ENCODE results near the gene VAPA. TPM values are rescaled to one million over a fixed set of nuclear protein-coding genes. Genes with fewer than 3 reads are reported as not detected.

The VAPA gene
- total and polyA plus RNA-seq, 7 experiments from 2014 or later: 109 to 278 (median 164) TPM

DNA sequence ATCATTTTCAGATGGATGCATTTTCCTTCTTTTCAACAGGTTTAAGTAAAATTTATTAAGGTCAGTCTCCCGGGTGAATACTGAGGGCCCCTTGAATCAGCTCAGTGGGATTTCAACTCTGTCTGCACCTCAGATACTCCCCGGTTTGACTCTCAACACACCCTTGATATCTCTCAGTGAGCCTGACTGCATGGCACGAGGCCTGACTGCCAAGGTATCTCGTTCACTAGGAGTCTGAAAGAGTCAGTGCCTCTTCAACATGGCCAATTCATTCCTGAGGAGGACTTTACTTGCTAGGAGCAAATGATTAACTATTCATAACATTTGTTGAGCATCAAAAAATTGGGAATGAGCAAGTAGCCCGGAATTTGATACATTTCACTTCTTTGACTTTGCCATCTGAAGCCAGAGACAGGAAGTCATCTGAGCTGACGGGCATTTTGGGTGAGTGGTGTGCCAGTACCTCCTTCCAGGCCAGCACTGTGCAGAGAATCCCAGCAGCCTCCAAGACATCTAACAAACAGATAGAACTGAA, 81.0 kb downstream of the VAPA start:
- Histone ChIP-seq H3K9me3 (ENCODE audit: control insufficient read depth in 2 of 3, low read length in 3 of 3) (peaks cover 0 to 24% (median 0%) of the 10 kb centered on the region in 3 experiments), H3K4me3 (ENCODE audit: low read length) (no peak overlapping the region), H3K4me1 (ENCODE audit: control insufficient read depth in 2 of 2, insufficient read depth in 2 of 2, low read length in 2 of 2) (no peaks in the 10 kb centered on the region), H3K27me3 (ENCODE audit: control insufficient read depth in 2 of 2, insufficient read depth in 2 of 2, low read length in 2 of 2) (no peaks in the 10 kb centered on the region), H3K36me3 (ENCODE audit: control insufficient read depth in 2 of 3, insufficient read depth in 3 of 3, low read length in 3 of 3) (no peaks in the 10 kb centered on the region), H3K27ac (ENCODE audit: low read depth, low read length) (no peak overlapping the region)
- ChIA-PET POLR2A (no interaction called here), CTCF (no interaction called here)
- Mint-ChIP-seq H3K4me1 (peaks cover 0 to 6% (median 0%) of the 10 kb centered on the region in 7 donors), H3K36me3 (peaks cover 0 to 12% (median 3%) of the 10 kb centered on the region in 5 donors), H3K4me3 (no peak overlapping the region), H3K27ac (no peak overlapping the region), H3K27me3 (peaks cover 0 to 36% (median 30%) of the 10 kb centered on the region in 5 donors), H3K9me3 (peaks cover 12 to 41% (median 18%) of the 10 kb centered on the region in 11 donors)
- no peak for ATAC-seq
- DNase-seq: no peak
- intact Hi-C loops (cut with micrococcal nuclease): no loop called here

DNA sequence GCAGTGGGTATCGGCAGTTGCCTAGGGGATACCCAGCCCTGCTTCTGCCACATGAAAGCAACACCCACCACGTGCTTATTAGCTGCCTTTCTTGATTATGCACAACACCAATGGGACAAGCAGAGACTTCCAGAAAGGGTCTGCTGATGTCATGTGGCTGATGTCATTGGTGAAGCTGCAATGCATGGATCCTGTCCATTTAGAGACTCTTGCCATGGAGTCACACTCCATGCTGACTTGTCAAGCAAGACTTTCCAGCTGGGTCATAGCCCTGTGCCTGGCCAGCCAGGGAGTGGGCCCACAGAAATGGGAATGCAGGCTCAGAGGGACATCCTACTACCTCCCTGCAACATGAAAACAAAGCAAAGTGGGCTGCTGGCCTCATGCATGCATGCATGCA, 81.8 kb downstream of the VAPA start:
- no peaks in the 10 kb centered on the region for H3K36me3 ChIP-seq (ENCODE audit: control insufficient read depth in 2 of 3, insufficient read depth in 3 of 3, low read length in 3 of 3)
- no peak overlapping the region for H3K27ac ChIP-seq (ENCODE audit: low read depth, low read length)
- peaks cover 0 to 6% (median 0%) of the 10 kb centered on the region in 7 donors for H3K4me1 Mint-ChIP-seq
- peak overlapping the region in 1 of 9 donors; percentile 9 for H3K27ac Mint-ChIP-seq
- H3K27me3 Mint-ChIP-seq: peaks cover 3 to 35% (median 26%) of the 10 kb centered on the region in 5 donors
- ATAC-seq (no peak), DNase-seq (no peak)
- peaks cover 0 to 24% (median 0%) of the 10 kb centered on the region in 3 experiments for H3K9me3 ChIP-seq (ENCODE audit: control insufficient read depth in 2 of 3, low read length in 3 of 3)
- no peaks in the 10 kb centered on the region for H3K4me1 ChIP-seq (ENCODE audit: control insufficient read depth in 2 of 2, insufficient read depth in 2 of 2, low read length in 2 of 2)
- peaks cover 12 to 49% (median 23%) of the 10 kb centered on the region in 11 donors for H3K9me3 Mint-ChIP-seq
- intact Hi-C loops (cut with micrococcal nuclease): no loop called here
- ChIA-PET CTCF (no interaction called here), POLR2A (no interaction called here)
- H3K4me3 Mint-ChIP-seq: no peak overlapping the region
- no peaks in the 10 kb centered on the region for H3K27me3 ChIP-seq (ENCODE audit: control insufficient read depth in 2 of 2, insufficient read depth in 2 of 2, low read length in 2 of 2)
- no peak overlapping the region for H3K4me3 ChIP-seq (ENCODE audit: low read length)
- peaks cover 0 to 21% (median 3%) of the 10 kb centered on the region in 5 donors for H3K36me3 Mint-ChIP-seq

- Mint-ChIP-seq H3K36me3 (peaks cover 0 to 21% (median 3%) of the 10 kb centered on the region in 5 donors), H3K27ac (no peak overlapping the region), H3K4me3 (no peak overlapping the region), H3K9me3 (peaks cover 12 to 50% (median 26%) of the 10 kb centered on the region in 11 donors), H3K4me1 (peaks cover 0 to 6% (median 0%) of the 10 kb centered on the region in 7 donors), H3K27me3 (peaks cover 4 to 32% (median 26%) of the 10 kb centered on the region in 5 donors)
- no peaks in the 10 kb centered on the region for H3K36me3 ChIP-seq (ENCODE audit: control insufficient read depth in 2 of 3, insufficient read depth in 3 of 3, low read length in 3 of 3)
- ChIA-PET POLR2A (no interaction called here), CTCF (no interaction called here)
- intact Hi-C loops (cut with micrococcal nuclease): no loop called here
- ATAC-seq (no peak), DNase-seq (no peak)
- no peak overlapping the region for H3K27ac ChIP-seq (ENCODE audit: low read depth, low read length)
- H3K4me1 ChIP-seq (ENCODE audit: control insufficient read depth in 2 of 2, insufficient read depth in 2 of 2, low read length in 2 of 2): no peaks in the 10 kb centered on the region
- no peaks in the 10 kb centered on the region for H3K27me3 ChIP-seq (ENCODE audit: control insufficient read depth in 2 of 2, insufficient read depth in 2 of 2, low read length in 2 of 2)
- H3K9me3 ChIP-seq (ENCODE audit: control insufficient read depth in 2 of 3, low read length in 3 of 3): peaks cover 0 to 24% (median 0%) of the 10 kb centered on the region in 3 experiments
- no peak overlapping the region for H3K4me3 ChIP-seq (ENCODE audit: low read length)
Observed at GRCh38 chr18:9996094-9996493, 82.3 kb downstream of the VAPA start.

DNA sequence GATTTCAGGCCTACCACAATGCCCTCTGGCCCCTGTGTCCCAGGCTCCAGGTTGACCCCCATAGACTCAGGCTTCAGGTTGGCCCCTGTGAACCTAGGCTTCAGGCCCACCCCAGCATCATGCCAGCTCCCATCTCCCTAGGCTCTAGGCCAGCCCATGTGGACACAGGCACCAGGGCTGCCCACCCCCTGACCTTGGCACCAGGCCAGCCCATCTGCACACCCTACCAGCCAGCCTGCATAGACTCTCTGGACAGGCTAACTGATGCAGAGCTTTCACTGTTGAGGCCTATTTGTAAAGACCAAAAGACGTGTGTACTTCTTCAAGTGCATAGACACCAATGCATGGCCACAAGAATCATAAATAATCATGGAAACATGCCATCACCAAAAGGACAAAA, 83.9 kb downstream of the VAPA start:
- Histone ChIP-seq H3K4me1 (ENCODE audit: control insufficient read depth in 2 of 2, insufficient read depth in 2 of 2, low read length in 2 of 2) (no peaks in the 10 kb centered on the region), H3K27ac (ENCODE audit: low read depth, low read length) (no peak overlapping the region), H3K27me3 (ENCODE audit: control insufficient read depth in 2 of 2, insufficient read depth in 2 of 2, low read length in 2 of 2) (no peaks in the 10 kb centered on the region), H3K4me3 (ENCODE audit: low read length) (no peak overlapping the region), H3K36me3 (ENCODE audit: control insufficient read depth in 2 of 3, insufficient read depth in 3 of 3, low read length in 3 of 3) (no peaks in the 10 kb centered on the region), H3K9me3 (ENCODE audit: control insufficient read depth in 2 of 3, low read length in 3 of 3) (peaks cover 0 to 24% (median 0%) of the 10 kb centered on the region in 3 experiments)
- Mint-ChIP-seq H3K4me3 (no peak overlapping the region), H3K27me3 (peaks cover 4 to 18% (median 15%) of the 10 kb centered on the region in 5 donors), H3K36me3 (peaks cover 0 to 21% (median 3%) of the 10 kb centered on the region in 5 donors), H3K27ac (no peak overlapping the region), H3K4me1 (no peaks in the 10 kb centered on the region), H3K9me3 (peaks cover 12 to 50% (median 26%) of the 10 kb centered on the region in 11 donors)
- ChIA-PET POLR2A (no interaction called here), CTCF (no interaction called here)
- ATAC-seq (no peak), DNase-seq (no peak)
- intact Hi-C loops (cut with micrococcal nuclease): no loop called here

- Mint-ChIP-seq H3K36me3 (peaks cover 0 to 21% (median 3%) of the 10 kb centered on the region in 5 donors), H3K4me3 (no peak overlapping the region), H3K27ac (no peak overlapping the region), H3K9me3 (peaks cover 12 to 50% (median 26%) of the 10 kb centered on the region in 11 donors), H3K27me3 (peaks cover 4 to 17% (median 16%) of the 10 kb centered on the region in 5 donors), H3K4me1 (peaks cover 0 to under 1% (median 0%) of the 10 kb centered on the region in 7 donors)
- H3K9me3 ChIP-seq (ENCODE audit: control insufficient read depth in 2 of 3, low read length in 3 of 3): peaks cover 0 to 24% (median 0%) of the 10 kb centered on the region in 3 experiments
- no peak overlapping the region for H3K4me3 ChIP-seq (ENCODE audit: low read length)
- ATAC-seq (no peak), DNase-seq (no peak)
- no peaks in the 10 kb centered on the region for H3K27me3 ChIP-seq (ENCODE audit: control insufficient read depth in 2 of 2, insufficient read depth in 2 of 2, low read length in 2 of 2)
- intact Hi-C loops (cut with micrococcal nuclease): no loop called here
- no peak overlapping the region for H3K27ac ChIP-seq (ENCODE audit: low read depth, low read length)
- ChIA-PET POLR2A (no interaction called here), CTCF (no interaction called here)
- H3K4me1 ChIP-seq (ENCODE audit: control insufficient read depth in 2 of 2, insufficient read depth in 2 of 2, low read length in 2 of 2): no peaks in the 10 kb centered on the region
- H3K36me3 ChIP-seq (ENCODE audit: control insufficient read depth in 2 of 3, insufficient read depth in 3 of 3, low read length in 3 of 3): no peaks in the 10 kb centered on the region
Observed at GRCh38 chr18:9998330-9998729, 84.5 kb downstream of the VAPA start.

DNA sequence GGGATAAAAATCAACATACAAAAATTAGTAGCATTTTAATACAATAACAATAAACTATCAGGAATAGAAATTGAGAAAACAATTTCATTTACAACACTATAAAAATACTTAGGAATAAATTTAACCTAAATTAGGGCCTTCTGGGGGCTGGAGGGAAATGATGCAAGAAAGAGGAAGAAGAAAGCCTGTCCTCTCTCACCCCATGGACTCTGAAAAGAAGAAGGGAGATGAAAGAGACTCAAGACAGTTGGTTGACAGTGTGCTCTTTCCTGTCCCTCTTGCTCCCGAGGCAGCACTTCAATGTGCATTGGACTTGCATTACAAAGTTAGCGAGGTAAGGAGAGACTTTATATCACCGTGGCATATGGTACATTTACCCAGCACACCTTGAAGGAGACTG, 88.5 kb downstream of the VAPA start:
- CTCF ChIA-PET: no interaction called here
- Mint-ChIP-seq H3K4me1 (peaks cover 0 to 1% (median 0%) of the 10 kb centered on the region in 7 donors), H3K27ac (no peak overlapping the region), H3K4me3 (no peak overlapping the region), H3K27me3 (peaks cover 4 to 27% (median 6%) of the 10 kb centered on the region in 5 donors), H3K36me3 (peaks cover 0 to 21% (median 3%) of the 10 kb centered on the region in 5 donors), H3K9me3 (peaks cover 7 to 32% (median 19%) of the 10 kb centered on the region in 11 donors)
- DNase-seq (no peak), ATAC-seq (no peak)
- no peaks in the 10 kb centered on the region for H3K27me3 ChIP-seq (ENCODE audit: control insufficient read depth in 2 of 2, insufficient read depth in 2 of 2, low read length in 2 of 2)
- H3K27ac ChIP-seq (ENCODE audit: low read depth, low read length): no peak overlapping the region
- H3K4me1 ChIP-seq (ENCODE audit: control insufficient read depth in 2 of 2, insufficient read depth in 2 of 2, low read length in 2 of 2): no peaks in the 10 kb centered on the region
- H3K9me3 ChIP-seq (ENCODE audit: control insufficient read depth in 2 of 3, low read length in 3 of 3): peaks cover 0 to 18% (median 0%) of the 10 kb centered on the region in 3 experiments
- no peak overlapping the region for H3K4me3 ChIP-seq (ENCODE audit: low read length)
- no peaks in the 10 kb centered on the region for H3K36me3 ChIP-seq (ENCODE audit: control insufficient read depth in 2 of 3, insufficient read depth in 3 of 3, low read length in 3 of 3)
- POLR2A ChIA-PET: no interaction called here
- intact Hi-C loops (cut with micrococcal nuclease): no loop called here

- Histone ChIP-seq H3K9me3 (ENCODE audit: control insufficient read depth in 2 of 3, low read length in 3 of 3) (peaks cover 0 to 8% (median 0%) of the 10 kb centered on the region in 3 experiments), H3K4me1 (ENCODE audit: control insufficient read depth in 2 of 2, insufficient read depth in 2 of 2, low read length in 2 of 2) (no peaks in the 10 kb centered on the region), H3K4me3 (ENCODE audit: low read length) (no peak overlapping the region), H3K27me3 (ENCODE audit: control insufficient read depth in 2 of 2, insufficient read depth in 2 of 2, low read length in 2 of 2) (no peaks in the 10 kb centered on the region), H3K27ac (ENCODE audit: low read depth, low read length) (no peak overlapping the region), H3K36me3 (ENCODE audit: control insufficient read depth in 2 of 3, insufficient read depth in 3 of 3, low read length in 3 of 3) (no peaks in the 10 kb centered on the region)
- H3K4me3 Mint-ChIP-seq: no peak overlapping the region
- H3K4me1 Mint-ChIP-seq: peaks cover 0 to 1% (median 0%) of the 10 kb centered on the region in 7 donors
- peaks cover 4 to 27% (median 6%) of the 10 kb centered on the region in 5 donors for H3K27me3 Mint-ChIP-seq
- no peak for ATAC-seq
- H3K36me3 Mint-ChIP-seq: peaks cover 0 to 18% (median under 1%) of the 10 kb centered on the region in 5 donors
- POLR2A ChIA-PET: no interaction called here
- H3K27ac Mint-ChIP-seq: no peak overlapping the region
- intact Hi-C loops (cut with micrococcal nuclease): no loop called here
- DNase-seq: no peak
- H3K9me3 Mint-ChIP-seq: peaks cover under 1 to 25% (median 10%) of the 10 kb centered on the region in 11 donors
- CTCF ChIA-PET: no interaction called here
Observed at GRCh38 chr18:10003281-10003680, 89.5 kb downstream of the VAPA start.
